NCI-H2196 (cell line): ENCODE data around the gene CATSPER4.

Experiments used
- DNase-seq: peaks from one replicate; lab custom pipeline; 2025; ENCODE audit not compliant: unreplicated experiment; lab: John Stamatoyannopoulos, UW

The CATSPER4 gene

GRCh38 chr1:26190373-26190987 lies at the start of gene CATSPER4:
CATSPER4 (plus strand) TSS chr1:26190602; CDS start chr1:26190628, 26 bp downstream.
- no peak for DNase-seq

DNA sequence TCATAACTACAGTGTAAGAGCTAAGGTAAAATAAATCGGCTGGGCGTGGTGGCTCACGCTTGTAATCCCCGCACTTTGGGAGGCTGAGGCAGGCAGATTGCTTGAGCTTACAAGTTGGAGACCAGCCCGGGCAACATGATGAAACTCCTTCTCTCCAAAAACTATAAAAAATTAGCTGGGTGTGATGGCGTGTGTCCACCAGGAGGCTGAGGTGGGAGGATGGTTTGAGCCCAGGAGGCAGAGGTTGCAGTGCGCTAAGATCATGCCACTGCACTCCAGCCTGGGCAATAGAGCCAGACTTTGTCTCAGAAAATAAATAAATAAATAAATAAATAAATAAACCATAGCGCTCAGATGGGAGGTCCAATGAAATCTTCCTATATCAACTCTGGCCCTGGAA lies 48.2 kb upstream of the CATSPER4 start:
- no peak for DNase-seq

- peak; percentile 89 for DNase-seq
Observed at GRCh38 chr1:26145041-26145959, 45.1 kb upstream of the CATSPER4 start.

DNA sequence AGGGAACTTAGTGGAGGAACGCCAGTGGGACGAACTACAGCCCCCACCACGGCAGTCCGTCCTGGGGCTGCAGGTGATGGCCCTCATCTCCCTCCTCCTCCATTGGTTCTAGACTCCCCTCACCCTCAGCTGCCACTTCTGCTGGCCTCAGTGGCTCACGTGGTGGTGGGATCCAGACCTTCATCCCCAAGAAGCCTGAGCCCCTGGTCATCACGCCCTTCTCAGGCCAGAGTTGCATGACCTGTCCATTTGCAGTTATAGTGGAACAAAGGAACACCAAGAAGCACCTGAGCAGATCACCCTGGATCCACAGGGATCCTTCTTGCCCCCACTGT lies 44.5 kb upstream of the CATSPER4 start:
- DNase-seq = no peak

GRCh38 chr1:26148887-26149286 lies 41.5 kb upstream of the CATSPER4 start:
- DNase-seq = no peak

DNA sequence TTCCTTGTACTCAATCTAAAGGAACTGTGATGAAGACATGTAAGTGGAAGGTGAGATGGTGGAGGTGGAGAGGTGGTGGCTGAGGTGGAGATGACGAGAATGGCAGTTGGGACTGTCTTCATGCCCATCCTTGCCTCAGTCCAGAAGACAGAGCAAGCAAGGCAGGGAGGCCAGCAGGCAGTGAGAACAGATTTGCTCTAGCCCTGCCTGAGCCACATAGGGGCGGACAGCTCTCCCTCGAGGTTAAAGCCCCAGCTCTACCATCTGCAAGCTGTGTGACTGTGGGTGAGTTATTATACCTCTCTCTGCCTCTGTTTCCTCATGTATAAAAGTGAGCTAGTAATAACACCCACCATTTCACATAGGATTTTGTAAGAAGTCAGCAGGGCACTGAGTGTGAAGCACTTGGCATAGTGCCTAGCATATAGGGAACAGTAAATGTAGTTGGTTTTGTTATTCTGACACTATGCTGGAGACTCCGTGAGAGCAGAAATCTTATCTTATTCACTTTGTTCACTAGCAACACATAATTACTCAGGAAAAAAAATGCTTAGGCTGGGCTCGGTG lies 36.4 kb upstream of the CATSPER4 start:
- no peak for DNase-seq

- no peak for DNase-seq
Observed at GRCh38 chr1:26154750-26155149, 35.7 kb upstream of the CATSPER4 start.

DNA sequence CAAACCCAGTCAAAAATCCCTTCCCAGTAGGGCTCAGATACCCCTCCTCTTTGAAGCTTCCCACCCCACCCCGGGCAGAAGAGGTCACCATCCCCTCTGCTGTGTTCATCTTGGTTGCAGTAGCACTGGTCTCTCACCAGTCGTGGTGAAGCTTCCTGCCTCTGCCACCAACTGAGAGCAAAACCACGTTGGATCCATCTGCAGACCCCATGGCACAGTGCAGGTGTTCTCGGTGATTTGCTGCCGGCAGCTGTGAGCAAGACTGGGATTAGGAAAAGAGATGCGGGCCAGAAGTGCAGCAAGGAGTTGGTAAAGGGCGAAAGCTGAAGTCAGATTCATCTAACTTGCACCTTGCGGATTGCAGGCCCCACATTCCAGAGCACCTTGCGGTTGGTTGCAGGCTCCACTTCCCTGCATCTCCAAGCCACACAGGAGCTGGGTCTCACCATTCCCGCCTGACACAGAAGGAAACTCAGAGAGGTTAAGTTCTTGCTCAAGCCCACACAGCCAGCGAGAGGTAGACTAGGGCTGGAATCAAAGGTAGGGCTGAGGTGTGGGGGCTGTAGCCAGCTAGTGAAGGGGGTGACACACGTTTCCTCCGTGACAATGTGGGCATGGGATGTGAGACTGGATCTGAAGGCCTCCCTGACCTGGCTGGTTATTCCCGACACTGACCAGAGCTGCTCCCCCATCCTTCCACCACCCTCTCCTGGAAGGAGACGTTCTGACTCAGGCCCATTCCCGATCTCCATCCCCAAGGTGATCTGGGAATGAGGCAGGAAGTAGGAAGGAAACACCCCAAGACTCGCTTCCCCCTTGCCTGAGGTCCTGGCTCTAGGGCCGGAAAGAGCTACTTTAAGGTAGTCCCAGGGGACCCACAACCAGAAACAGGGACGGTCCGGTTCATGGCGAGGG lies 34.8 kb upstream of the CATSPER4 start:
- DNase-seq = no peak

DNA sequence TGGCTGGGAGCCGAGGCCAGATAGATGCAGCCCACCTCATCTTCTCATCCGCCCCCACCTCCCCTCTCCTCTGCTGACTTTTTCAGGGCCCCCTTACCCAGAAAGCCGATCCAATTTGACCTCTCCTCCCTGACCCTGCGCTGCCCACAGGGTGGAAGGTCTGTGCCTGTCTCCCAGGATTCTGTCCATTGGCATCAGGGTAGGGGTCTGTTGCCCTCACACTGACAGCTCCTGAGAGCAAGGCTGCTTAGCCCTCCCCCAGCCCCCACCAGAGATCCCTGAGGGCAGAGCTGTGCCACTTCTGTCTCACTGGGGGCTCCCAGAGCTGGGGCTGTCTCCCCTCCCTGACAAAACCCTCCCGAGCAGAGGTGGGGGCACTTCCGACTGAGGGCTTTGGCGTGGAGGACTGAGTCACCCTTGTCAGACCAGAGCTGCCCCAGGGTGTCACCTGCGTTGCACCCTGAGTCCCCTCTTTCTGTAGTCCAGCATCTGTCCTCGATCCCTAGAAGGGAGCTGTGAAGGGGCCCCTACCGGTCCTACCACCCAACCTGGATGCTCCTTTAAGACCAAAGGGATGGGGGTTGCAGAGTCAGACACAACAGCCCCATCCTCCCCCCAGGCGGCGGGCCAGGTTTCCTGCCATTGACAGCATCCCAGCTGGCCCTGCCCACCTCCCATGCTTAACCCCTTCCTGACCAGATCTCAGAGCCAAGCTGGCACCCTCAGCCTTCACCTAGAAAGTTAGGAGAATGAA lies 33.9 kb upstream of the CATSPER4 start:
- DNase-seq = no peak

DNA sequence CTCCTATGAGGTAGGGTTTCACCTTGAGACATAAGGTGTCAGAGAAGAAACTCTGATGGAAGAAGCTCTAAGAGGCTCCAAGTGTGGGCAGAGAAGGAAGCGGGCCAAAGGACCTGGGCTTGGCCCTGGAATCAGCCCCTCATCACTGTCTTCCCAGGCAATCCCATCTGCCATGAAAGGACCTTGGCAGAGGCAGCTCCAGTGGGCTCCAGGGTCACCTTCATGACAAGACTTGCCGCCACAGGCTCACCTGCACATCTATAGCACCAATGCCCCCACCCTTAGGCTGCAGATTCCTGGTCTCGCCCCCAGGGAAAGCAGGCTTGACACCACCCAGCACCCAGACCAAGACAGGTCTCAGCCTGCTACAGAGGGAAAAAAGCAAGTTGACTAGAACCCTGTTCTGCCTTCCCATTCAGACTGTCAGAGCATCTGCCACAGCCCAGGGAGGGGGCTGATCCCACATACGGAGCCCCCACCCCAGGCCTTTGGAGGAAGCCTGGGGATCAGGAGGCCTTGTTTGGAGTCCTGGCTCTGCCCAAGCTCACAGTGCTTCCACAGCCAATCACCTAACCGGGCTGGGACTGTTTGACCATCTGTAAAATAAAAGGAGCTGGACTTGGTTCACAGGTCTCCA lies 32.0 kb upstream of the CATSPER4 start:
- no peak for DNase-seq

GRCh38 chr1:26158908-26159742 lies 31.3 kb upstream of the CATSPER4 start, which contains the start of gene FAM110D:
FAM110D (plus strand) TSS chr1:26159079; CDS start chr1:26161292, 2,213 bp downstream.
- no peak for DNase-seq

- no peak for DNase-seq
Observed at GRCh38 chr1:26159743-26160039, 30.7 kb upstream of the CATSPER4 start.

DNA sequence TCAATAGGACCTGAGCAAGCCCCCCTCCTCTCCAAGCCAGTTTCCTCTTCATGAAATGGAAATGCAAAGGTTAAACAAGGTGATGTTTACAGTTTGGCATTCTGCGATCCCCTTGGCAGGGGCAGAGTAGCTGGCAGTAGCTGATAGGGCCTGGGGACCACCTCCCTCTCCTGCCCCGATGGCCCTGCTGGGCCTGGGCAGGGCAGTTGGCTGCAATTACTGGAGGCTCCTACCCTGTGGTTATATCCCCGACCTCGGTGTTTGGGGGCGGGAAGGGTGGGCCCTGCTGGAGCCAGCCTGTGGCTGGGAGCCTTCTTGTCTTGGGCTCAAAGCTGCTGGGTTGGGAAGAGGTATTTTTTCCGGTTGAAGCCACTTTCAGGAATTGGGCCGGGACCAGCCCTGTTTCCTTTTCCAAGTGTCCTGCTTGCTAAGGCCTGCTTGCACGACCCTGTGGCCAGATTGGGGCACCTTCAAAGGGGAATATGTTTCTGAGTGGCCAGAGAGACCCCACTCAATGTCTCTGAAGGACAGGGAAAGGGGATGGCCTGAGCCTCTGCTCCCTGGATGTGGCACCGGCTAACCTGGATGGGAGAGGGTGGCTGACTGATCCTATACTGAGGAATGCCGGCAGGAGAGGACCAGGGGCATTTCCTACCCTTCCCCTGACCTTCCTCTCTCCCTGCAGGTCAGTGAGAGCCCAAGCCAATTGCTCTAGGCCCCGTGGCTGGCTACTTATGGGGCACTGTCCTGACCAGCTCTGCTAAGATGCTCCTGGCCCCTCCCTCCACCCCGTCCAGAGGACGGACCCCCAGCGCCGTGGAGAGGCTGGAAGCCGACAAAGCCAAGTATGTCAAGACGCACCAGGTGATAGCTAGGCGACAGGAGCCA lies 29.6 kb upstream of the CATSPER4 start:
- DNase-seq = no peak

DNA sequence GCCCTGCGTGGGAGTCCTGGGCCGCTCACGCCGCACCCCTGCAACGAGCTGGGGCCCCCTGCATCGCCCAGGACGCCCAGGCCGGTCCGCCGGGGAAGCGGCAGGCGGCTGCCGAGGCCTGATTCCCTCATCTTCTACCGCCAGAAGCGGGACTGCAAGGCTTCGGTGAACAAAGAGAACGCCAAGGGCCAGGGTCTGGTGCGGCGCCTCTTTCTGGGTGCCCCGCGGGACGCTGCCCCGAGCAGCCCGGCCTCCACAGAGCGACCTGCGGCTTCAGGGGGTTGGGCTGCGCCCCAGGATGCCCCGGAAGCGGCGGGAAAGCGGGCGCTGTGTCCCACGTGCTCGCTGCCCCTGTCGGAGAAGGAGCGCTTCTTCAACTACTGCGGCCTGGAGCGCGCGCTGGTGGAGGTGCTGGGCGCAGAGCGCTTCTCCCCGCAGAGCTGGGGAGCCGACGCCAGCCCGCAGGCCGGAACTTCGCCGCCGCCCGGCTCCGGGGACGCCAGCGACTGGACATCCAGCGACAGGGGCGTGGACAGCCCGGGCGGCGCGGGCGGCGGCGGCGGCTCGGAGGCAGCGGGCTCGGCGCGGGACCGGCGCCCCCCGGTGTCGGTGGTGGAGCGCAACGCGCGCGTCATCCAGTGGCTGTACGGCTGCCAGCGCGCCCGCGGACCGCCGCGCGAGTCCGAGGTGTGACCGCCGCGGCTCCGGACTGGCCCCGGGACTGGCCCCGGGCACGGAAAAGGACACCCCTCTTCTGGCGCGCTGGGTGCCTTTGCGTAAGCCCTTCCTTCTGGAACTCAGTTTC lies 28.8 kb upstream of the CATSPER4 start:
- peak; percentile 54 for DNase-seq

- DNase-seq = no peak
Observed at GRCh38 chr1:26162220-26162709, 28.1 kb upstream of the CATSPER4 start.

GRCh38 chr1:26163684-26164035 lies 26.7 kb upstream of the CATSPER4 start:
- DNase-seq = no peak
